Activated CD8-positive, alpha-beta T cell treated with anti-CD3 and anti-CD28 coated beads for 36 hours (primary cell): Measurements from ENCODE around the gene PPARD. TPM values are rescaled to one million over a fixed set of nuclear protein-coding genes. Genes with fewer than 3 reads are reported as not detected.

Experiments
- ATAC-seq: fragments of 200-7000 bp; cut with Tn5 transposase; one replicate; pipeline ENCODE4 v1.10.0; 2021; ENCODE audit warnings: mild to moderate bottlenecking, moderate library complexity
- CTCF ChIA-PET: fragments of 350-600 bp; sonication (Branson Sonifier 250); formaldehyde crosslinking; loops from one replicate; lab custom pipeline; 2021; ENCODE audit warnings: antibody characterized with exemption; lab: Charles Lee
- POLR2A ChIA-PET: fragments of 350-600 bp; sonication (Branson Sonifier 250); formaldehyde crosslinking; loops from one replicate; lab custom pipeline; 2021; ENCODE audit warnings: antibody characterized with exemption; lab: Charles Lee
- DNase-seq: peaks from one replicate; pipeline ENCODE4 v3.0.0-alpha.2; 2020
- H3K27ac Mint-ChIP-seq: one replicate; pipeline ENCODE4 v1.8.0; 2021; ENCODE audit warnings: mild to moderate bottlenecking, mixed read lengths
- H3K27me3 Mint-ChIP-seq: one replicate; pipeline ENCODE4 v1.8.0; 2021; ENCODE audit warnings: mixed read lengths
- H3K36me3 Mint-ChIP-seq: one replicate; pipeline ENCODE4 v1.8.0; 2021; ENCODE audit warnings: low read depth, mixed read lengths
- H3K4me1 Mint-ChIP-seq: one replicate; pipeline ENCODE4 v1.8.0; 2021; ENCODE audit warnings: low read depth, mixed read lengths
- H3K4me3 Mint-ChIP-seq: one replicate; pipeline ENCODE4 v1.8.0; 2021; ENCODE audit warnings: mild to moderate bottlenecking, moderate library complexity, mixed read lengths
- H3K9me3 Mint-ChIP-seq: one replicate; pipeline ENCODE4 v1.8.0; 2021; ENCODE audit warnings: mixed read lengths
- CTCF ChIP-seq: fragments of 200-600 bp; IDR thresholded peaks from one replicate; pipeline ENCODE4 v1.8.0; 2022; ENCODE audit warnings: antibody characterized with exemption, mild to moderate bottlenecking
- intact Hi-C: fragments of 100-400 bp; cut with micrococcal nuclease; formaldehyde crosslinking; loops from one replicate; pipeline ENCODE4 v1.10.0; 2022
- total RNA-seq, 2 experiments: library from RNA; stranded (reverse); gene quantifications; one replicate each; pipeline ENCODE4 v1.2.3, GENCODE V29; 2021

The PPARD gene
- total RNA-seq, 2 experiments from 2014 or later: 26.6 to 26.7 TPM

DNA sequence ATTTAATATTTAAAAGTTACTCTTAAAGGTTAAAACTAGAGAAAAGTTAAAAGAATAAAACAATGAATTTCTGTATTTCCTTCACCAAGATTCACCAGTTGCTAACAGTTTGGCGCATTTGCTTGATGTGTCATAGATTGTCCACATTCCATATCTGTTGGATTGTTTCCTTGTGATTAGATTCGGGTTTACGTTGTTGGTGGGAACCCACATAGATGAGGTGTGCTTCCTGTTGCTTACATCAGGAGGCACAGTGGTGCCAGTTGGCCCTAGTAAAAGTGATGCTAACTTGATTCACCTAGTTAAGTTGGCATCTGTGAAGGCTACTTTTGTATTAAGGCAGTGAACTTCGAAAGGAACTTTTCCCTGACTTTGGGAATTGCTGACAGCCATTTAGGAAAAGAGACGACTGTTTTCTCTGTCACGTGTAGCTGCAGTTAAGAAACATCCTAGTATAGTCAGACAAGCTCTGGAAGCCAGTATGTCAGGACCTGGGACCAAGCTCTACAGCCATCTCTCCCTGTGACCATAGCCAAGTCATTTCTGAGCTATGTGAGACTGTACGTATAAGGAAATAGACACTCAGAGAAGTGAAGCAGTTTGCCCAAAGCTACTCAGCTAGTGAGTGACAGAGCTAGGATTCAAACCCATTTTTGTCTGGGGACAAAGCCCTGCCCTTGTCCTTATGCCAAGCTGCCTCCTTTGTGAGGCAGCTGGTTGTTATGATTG, 49.0 kb downstream of the PPARD start:
- no peak overlapping the region for H3K4me3 Mint-ChIP-seq
- ChIA-PET CTCF (interaction anchor here (1.2 to 3.7 kb wide), 2 partner anchors 49 to 59 kb away, joined by 4 to 15 read pairs; partner anchors contain the start of gene PPARD), POLR2A (no interaction called here)
- H3K4me1 Mint-ChIP-seq: peaks cover 43% of the 10 kb centered on the region
- H3K9me3 Mint-ChIP-seq: no peaks in the 10 kb centered on the region
- intact Hi-C loops: no loop called here
- DNase-seq (no peak), ATAC-seq (no peak)
- no peak overlapping the region for H3K27ac Mint-ChIP-seq
- TF ChIP-seq CTCF: no peak
- H3K27me3 Mint-ChIP-seq: no peaks in the 10 kb centered on the region
- peaks cover 4% of the 10 kb centered on the region for H3K36me3 Mint-ChIP-seq

DNA sequence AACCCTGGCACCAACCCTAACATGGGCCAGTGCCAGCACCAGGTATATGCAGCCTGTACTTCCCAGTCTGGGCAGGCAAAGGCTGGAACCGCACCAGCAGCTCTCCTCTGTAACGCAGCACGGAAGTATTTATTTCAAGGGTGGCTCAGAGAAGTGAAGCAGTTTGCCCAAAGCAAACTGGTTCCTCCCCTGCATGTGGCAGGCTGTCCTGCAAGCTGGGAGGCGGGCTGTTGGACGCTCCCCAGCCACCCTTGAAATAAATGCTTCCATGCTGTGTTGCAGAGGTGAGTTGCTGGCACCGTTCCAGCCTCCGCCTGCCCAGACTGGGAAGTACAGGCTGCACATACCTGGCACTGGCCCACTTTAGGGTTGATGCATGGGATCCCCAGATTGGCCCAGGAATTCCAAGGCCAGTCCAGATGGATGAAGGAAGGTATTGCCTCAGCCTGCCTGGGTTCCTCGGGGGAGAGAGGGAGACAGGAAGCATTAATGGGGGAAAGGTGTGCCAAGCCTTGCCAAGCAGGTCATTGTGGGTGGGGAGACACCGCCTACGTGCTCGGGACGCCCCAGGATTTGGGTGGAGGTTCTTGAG, 49.8 kb downstream of the PPARD start:
- H3K4me1 Mint-ChIP-seq: peaks cover 45% of the 10 kb centered on the region
- POLR2A ChIA-PET: no interaction called here
- H3K27ac Mint-ChIP-seq: peak overlapping the region; percentile 56
- no peak for DNase-seq
- no peak for TF ChIP-seq CTCF
- no peak overlapping the region for H3K4me3 Mint-ChIP-seq
- H3K36me3 Mint-ChIP-seq: peaks cover 2% of the 10 kb centered on the region
- CTCF ChIA-PET: interaction anchor here (3.7 kb wide), 1 partner anchor 58 kb away, joined by 15 read pairs; no protein-coding TSS in a partner anchor
- H3K27me3 Mint-ChIP-seq: no peaks in the 10 kb centered on the region
- no peak for ATAC-seq
- H3K9me3 Mint-ChIP-seq: no peaks in the 10 kb centered on the region
- intact Hi-C loops: no loop called here

DNA sequence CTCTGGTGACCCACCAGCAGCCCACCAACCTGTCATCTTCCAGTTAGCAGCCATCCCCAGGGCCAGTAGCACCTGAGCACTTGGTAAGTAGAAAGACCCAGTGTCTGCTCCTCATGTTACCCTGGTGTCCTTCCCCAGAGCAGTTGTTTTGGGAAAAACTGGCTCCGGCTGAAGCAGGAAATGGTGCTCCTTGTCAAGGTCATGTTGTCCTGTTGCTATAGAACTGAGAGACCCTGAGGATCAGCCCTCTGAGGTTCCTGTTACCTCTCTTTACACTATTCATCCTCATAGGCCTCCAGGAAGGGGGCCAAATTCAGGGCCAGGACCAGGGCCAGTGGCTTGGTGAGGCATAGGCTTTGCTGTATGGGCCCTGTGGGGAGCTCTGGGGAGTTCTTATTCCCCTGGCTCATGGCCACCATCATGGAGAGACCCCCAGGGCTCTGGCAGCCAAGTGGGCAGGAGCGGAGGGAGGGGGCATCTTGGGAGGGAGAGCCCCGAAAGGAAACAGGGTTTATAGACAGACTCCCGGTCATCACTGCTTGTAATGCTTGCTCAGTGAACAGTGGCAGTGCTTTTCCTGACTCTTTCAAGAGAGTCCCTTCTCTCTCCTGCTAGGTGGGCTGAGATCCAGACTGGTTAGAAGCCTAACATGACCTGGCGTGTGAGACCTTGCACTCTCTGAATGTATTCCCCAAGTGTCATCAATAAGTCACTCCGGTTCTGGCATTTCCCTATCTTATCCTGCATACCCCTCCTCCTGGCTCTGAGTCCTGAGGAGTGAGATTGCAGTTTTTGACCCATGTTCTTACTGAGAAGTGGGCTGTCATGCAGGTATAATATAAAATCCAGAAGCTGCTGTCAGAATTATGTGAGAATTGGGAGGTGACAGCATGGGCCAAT, 50.7 kb downstream of the PPARD start:
- CTCF ChIA-PET: interaction anchor here (1.0 to 3.7 kb wide), 2 partner anchors 16 to 57 kb away, joined by 5 to 15 read pairs; no protein-coding TSS in a partner anchor
- DNase-seq: no peak
- intact Hi-C loops: no loop called here
- POLR2A ChIA-PET: interaction anchor here (0.6 to 1.0 kb wide), 2 partner anchors 51 to 66 kb away, joined by 3 read pairs; partner anchors contain the start of gene PPARD
- peaks cover 1% of the 10 kb centered on the region for H3K36me3 Mint-ChIP-seq
- no peaks in the 10 kb centered on the region for H3K27me3 Mint-ChIP-seq
- H3K27ac Mint-ChIP-seq: peak overlapping the region; percentile 89
- no peaks in the 10 kb centered on the region for H3K9me3 Mint-ChIP-seq
- no peak for ATAC-seq
- no peak overlapping the region for H3K4me3 Mint-ChIP-seq
- peaks cover 42% of the 10 kb centered on the region for H3K4me1 Mint-ChIP-seq
- no peak for TF ChIP-seq CTCF

GRCh38 chr6:35396991-35397390, 54.6 kb downstream of the PPARD start:
- H3K36me3 Mint-ChIP-seq: no peaks in the 10 kb centered on the region
- no peaks in the 10 kb centered on the region for H3K9me3 Mint-ChIP-seq
- no peak overlapping the region for H3K4me3 Mint-ChIP-seq
- intact Hi-C loops: no loop called here
- H3K27me3 Mint-ChIP-seq: no peaks in the 10 kb centered on the region
- DNase-seq (no peak), ATAC-seq (no peak)
- H3K4me1 Mint-ChIP-seq: peaks cover 32% of the 10 kb centered on the region
- TF ChIP-seq CTCF: no peak
- ChIA-PET POLR2A (no interaction called here), CTCF (no interaction called here)
- peak overlapping the region; percentile 28 for H3K27ac Mint-ChIP-seq
